Heart left ventricle (tissue), 13 donors: ENCODE results near the gene POU2AF1.

Experiments
- POLR2A ChIP-seq, 2 donors: fragments of 450-650 bp; IDR thresholded peaks; one replicate each; pipeline ENCODE4 v1.6.1; 2017; ENCODE audit warnings: antibody characterized with exemption in 2 of 2, mild to moderate bottlenecking in 2 of 2, moderate library complexity in 2 of 2
- TF ChIP-seq, protein P1 (sequence below), 12 donors: fragments of 200-600 bp; sonication (generic) in 4 of 12; IDR thresholded peaks; one replicate each; pipeline versions ENCODE4 v1.5.0 to v1.8.0; 2018 to 2022; ENCODE audit warnings: antibody characterized with exemption in 12 of 12, mild to moderate bottlenecking in 5 of 12
- donor health status: ischemic (EF 13 %, LVEDD 7.1; RV severe dilation, severe dysfunction).
- donor health status: DM: no; HTN: yes; CAD: no.
- donor health status: DM: no; HTN: no; CAD: no.
- donor health status: ischemic (EF 25% LVEDD 6.9; RV normal size, moderate dysfunction).
- donor health status: ischemic (EF 25% LVEDD 5.7; RV mildly dilated, moderate dysfunction).
- donor health status: ischemic (EF 35%, LVEDD 5.7; RV mildly dilated, moderate dysfunction).
- donor health status: nonischemic (EF 11% LVEDD 7.7; RV severe dilation, severe dysfunction).
- donor health status: DM: yes; HTN: yes; CAD: no.
- donor health status: PGD.
- donor health status: ischemic (EF 29% LVEDD 5.4; RV normal size, mild dysfunction).
- donor health status: nonischemic (EF 23%, LVEDD 6.1; RV moderate dilation, normal function).

GRCh38 chr11:111360150-111361043, 18.7 kb downstream of the POU2AF1 start:
- TF ChIP-seq, protein P1, sequence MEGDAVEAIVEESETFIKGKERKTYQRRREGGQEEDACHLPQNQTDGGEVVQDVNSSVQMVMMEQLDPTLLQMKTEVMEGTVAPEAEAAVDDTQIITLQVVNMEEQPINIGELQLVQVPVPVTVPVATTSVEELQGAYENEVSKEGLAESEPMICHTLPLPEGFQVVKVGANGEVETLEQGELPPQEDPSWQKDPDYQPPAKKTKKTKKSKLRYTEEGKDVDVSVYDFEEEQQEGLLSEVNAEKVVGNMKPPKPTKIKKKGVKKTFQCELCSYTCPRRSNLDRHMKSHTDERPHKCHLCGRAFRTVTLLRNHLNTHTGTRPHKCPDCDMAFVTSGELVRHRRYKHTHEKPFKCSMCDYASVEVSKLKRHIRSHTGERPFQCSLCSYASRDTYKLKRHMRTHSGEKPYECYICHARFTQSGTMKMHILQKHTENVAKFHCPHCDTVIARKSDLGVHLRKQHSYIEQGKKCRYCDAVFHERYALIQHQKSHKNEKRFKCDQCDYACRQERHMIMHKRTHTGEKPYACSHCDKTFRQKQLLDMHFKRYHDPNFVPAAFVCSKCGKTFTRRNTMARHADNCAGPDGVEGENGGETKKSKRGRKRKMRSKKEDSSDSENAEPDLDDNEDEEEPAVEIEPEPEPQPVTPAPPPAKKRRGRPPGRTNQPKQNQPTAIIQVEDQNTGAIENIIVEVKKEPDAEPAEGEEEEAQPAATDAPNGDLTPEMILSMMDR (IDR thresholded peaks at IDR 0.05), result no peak
- TF ChIP-seq POLR2A (IDR thresholded peaks at IDR 0.05), result no peak
